RWPE2 (cell line): ENCODE measurements around the gene XPR1.

ENCODE experiments used
- ATAC-seq: fragments of 200-7000 bp; cut with Tn5 transposase; 3 replicates; pipeline ENCODE4 v1.9.1; 2021; ENCODE audit warnings: low read depth
- DNase-seq: peaks from one replicate; pipeline ENCODE4 v3.0.0-alpha.2; 2020; ENCODE audit warnings: low spot score
- H3K27ac ChIP-seq: fragments of 450-650 bp; 2 replicates; pipeline ENCODE4 v1.5.1; 2017; ENCODE audit warnings: mild to moderate bottlenecking; ENCODE audit not compliant: poor library complexity, severe bottlenecking
- H3K27me3 ChIP-seq: fragments of 250-450 bp; sonication (Bioruptor Pico); 2 replicates; pipeline ENCODE4 v1.5.1; 2021; ENCODE audit warnings: mild to moderate bottlenecking, moderate library complexity; ENCODE audit not compliant: insufficient read depth, poor library complexity, severe bottlenecking
- H3K36me3 ChIP-seq: fragments of 250-450 bp; sonication (Bioruptor Pico); 2 replicates; pipeline ENCODE4 v1.5.1; 2020; ENCODE audit warnings: low read depth, mild to moderate bottlenecking, moderate library complexity
- H3K4me1 ChIP-seq: fragments of 250-450 bp; sonication (Bioruptor Pico); 2 replicates; pipeline ENCODE4 v1.5.1; 2021; ENCODE audit warnings: mild to moderate bottlenecking, moderate library complexity; ENCODE audit not compliant: insufficient read depth, poor library complexity, severe bottlenecking
- H3K4me3 ChIP-seq: fragments of 250-450 bp; sonication (Bioruptor Pico); 2 replicates; pipeline ENCODE4 v1.5.1; 2021; ENCODE audit warnings: mild to moderate bottlenecking, moderate library complexity; ENCODE audit not compliant: severe bottlenecking
- H3K9me3 ChIP-seq: fragments of 250-450 bp; sonication (Bioruptor Pico); 2 replicates; pipeline ENCODE4 v1.5.1; 2021; ENCODE audit warnings: mild to moderate bottlenecking, moderate library complexity; ENCODE audit not compliant: severe bottlenecking
- CTCF ChIP-seq: fragments of 450-650 bp; IDR thresholded peaks from one replicate; pipeline ENCODE4 v1.5.1; 2017; ENCODE audit warnings: mild to moderate bottlenecking, moderate library complexity; ENCODE audit not compliant: poor library complexity, severe bottlenecking

XPR1 gene

GRCh38 chr1:180916012-180916770, 284.4 kb downstream of the XPR1 start:
- no peak for TF ChIP-seq CTCF
- DNase-seq = no peak
- no peaks in the 10 kb centered on the region for H3K4me1 ChIP-seq

GRCh38 chr1:180916771-180917170, 284.9 kb downstream of the XPR1 start:
- no peak for DNase-seq
- H3K4me1 ChIP-seq = no peaks in the 10 kb centered on the region

More at GRCh38 chr1:180916012-180916770, 284.4 kb downstream of the XPR1 start:
- Histone ChIP-seq H3K4me3 (no peak overlapping the region), H3K27me3 (no peaks in the 10 kb centered on the region), H3K36me3 (no peaks in the 10 kb centered on the region), H3K9me3 (no peaks in the 10 kb centered on the region), H3K27ac (no peak overlapping the region)
- no peak for ATAC-seq

GRCh38 chr1:180917306-180918065, 285.7 kb downstream of the XPR1 start:
- ATAC-seq (no peak), DNase-seq (no peak)
- Histone ChIP-seq H3K4me3 (no peak overlapping the region), H3K4me1 (no peaks in the 10 kb centered on the region), H3K27me3 (no peaks in the 10 kb centered on the region), H3K27ac (no peak overlapping the region), H3K36me3 (no peaks in the 10 kb centered on the region), H3K9me3 (no peaks in the 10 kb centered on the region)
- TF ChIP-seq CTCF = no peak

More at GRCh38 chr1:180916771-180917170, 284.9 kb downstream of the XPR1 start:
- no peak for ATAC-seq
- H3K27me3 ChIP-seq = no peaks in the 10 kb centered on the region
- no peaks in the 10 kb centered on the region for H3K36me3 ChIP-seq
- no peak overlapping the region for H3K27ac ChIP-seq
- H3K4me3 ChIP-seq = no peak overlapping the region
- no peak for TF ChIP-seq CTCF
- H3K9me3 ChIP-seq = no peaks in the 10 kb centered on the region

- ATAC-seq = no peak
- Histone ChIP-seq H3K36me3 (no peaks in the 10 kb centered on the region), H3K4me3 (no peak overlapping the region), H3K27ac (no peak overlapping the region), H3K9me3 (no peaks in the 10 kb centered on the region), H3K4me1 (no peaks in the 10 kb centered on the region), H3K27me3 (no peaks in the 10 kb centered on the region)
- no peak for TF ChIP-seq CTCF
- DNase-seq = no peak
These were observed 286.7 kb downstream of the XPR1 start for GRCh38 chr1:180918519-180918918.

- Histone ChIP-seq H3K36me3 (no peaks in the 10 kb centered on the region), H3K27ac (no peak overlapping the region), H3K27me3 (no peaks in the 10 kb centered on the region), H3K9me3 (no peaks in the 10 kb centered on the region), H3K4me1 (no peaks in the 10 kb centered on the region), H3K4me3 (no peak overlapping the region)
- DNase-seq (no peak), ATAC-seq (no peak)
- TF ChIP-seq CTCF = no peak
These were observed 287.4 kb downstream of the XPR1 start for GRCh38 chr1:180919183-180919700.
